CD14-positive monocyte (primary cell): ENCODE measurements around the gene RIMBP2. TPM values are rescaled to one million over a fixed set of nuclear protein-coding genes. Genes with fewer than 3 reads are reported as not detected.

Experiments used
- DNase-seq, 3 donors: peaks; one replicate each; pipeline ENCODE4 v3.0.0-alpha.2; 2011 to 2022
- H2AFZ ChIP-seq: 2 replicates; pipeline ENCODE4 v1.6.0; 2012; ENCODE audit warnings: mild to moderate bottlenecking, low read depth, low read length, inconsistent platforms; ENCODE audit not compliant: insufficient read depth, poor library complexity, severe bottlenecking
- H3K27ac ChIP-seq, 2 donors: 1 replicate in 1 of 2; 2 replicates in 1 of 2; pipeline ENCODE4 v1.5.1; 2012 to 2013; ENCODE audit warnings: low read length in 2 of 2, control low read depth in 1 of 2, inconsistent platforms in 1 of 2, low read depth in 1 of 2, mild to moderate bottlenecking in 1 of 2
- H3K27me3 ChIP-seq, 2 donors: one replicate each; pipeline versions ENCODE4 v1.6.0 to v1.6.1; 2011 to 2013; ENCODE audit warnings: low read length in 2 of 2; ENCODE audit not compliant: control insufficient read depth in 2 of 2, insufficient read depth in 2 of 2
- H3K36me3 ChIP-seq, 2 donors: replicated peaks in 1 of 2; 1 replicate in 1 of 2; 2 replicates in 1 of 2; pipeline versions ENCODE4 v1.5.1 to v1.6.1; 2012 to 2013; ENCODE audit warnings: low read length in 2 of 2, control low read depth in 1 of 2, inconsistent platforms in 1 of 2, mild to moderate bottlenecking in 1 of 2; ENCODE audit not compliant: insufficient read depth in 2 of 2, control insufficient read depth in 1 of 2
- H3K4me1 ChIP-seq, 2 donors: 1 replicate in 1 of 2; 2 replicates in 1 of 2; pipeline versions ENCODE4 v1.5.1 to v1.6.1; 2012 to 2013; ENCODE audit warnings: low read length in 2 of 2, control low read depth in 1 of 2, inconsistent platforms in 1 of 2, mild to moderate bottlenecking in 1 of 2, moderate library complexity in 1 of 2; ENCODE audit not compliant: insufficient read depth in 2 of 2, control insufficient read depth in 1 of 2
- H3K4me2 ChIP-seq: replicated peaks from 2 replicates; pipeline ENCODE3; 2012; ENCODE audit warnings: low read length, moderate library complexity, mild to moderate bottlenecking; ENCODE audit not compliant: poor library complexity, severe bottlenecking; ENCODE audit errors: extremely low read depth
- H3K4me3 ChIP-seq, 3 experiments: fragments of 200-600 bp in 1 of 3; sonication (generic) in 1 of 3; replicated peaks in 1 of 3; 1 replicate in 2 of 3; 2 replicates in 1 of 3; pipeline ENCODE4 v1.5.1; 2011 to 2013; ENCODE audit warnings: low read length in 3 of 3, mild to moderate bottlenecking in 3 of 3, control low read depth in 2 of 3, low read depth in 2 of 3, inconsistent platforms in 1 of 3, moderate library complexity in 1 of 3
- H3K79me2 ChIP-seq: 2 replicates; pipeline ENCODE4 v1.6.0; 2012; ENCODE audit warnings: mild to moderate bottlenecking, control low read depth, inconsistent platforms, low read length, moderate library complexity; ENCODE audit not compliant: insufficient read depth
- H3K9ac ChIP-seq: 2 replicates; pipeline ENCODE4 v1.6.0; 2017; ENCODE audit warnings: low read length, mild to moderate bottlenecking; ENCODE audit not compliant: insufficient read depth, poor library complexity, severe bottlenecking
- H3K9me3 ChIP-seq, 2 donors: replicated peaks in 1 of 2; 1 replicate in 1 of 2; 2 replicates in 1 of 2; pipeline versions ENCODE4 v1.5.1 to v1.6.1; 2012 to 2013; ENCODE audit warnings: low read length in 2 of 2, control low read depth in 1 of 2; ENCODE audit not compliant: control insufficient read depth in 1 of 2, insufficient read depth in 1 of 2
- H4K20me1 ChIP-seq: 2 replicates; pipeline ENCODE4 v1.6.0; 2012; ENCODE audit warnings: mild to moderate bottlenecking, low read length, control low read depth, moderate library complexity; ENCODE audit not compliant: insufficient read depth
- H3K27ac Mint-ChIP-seq, 7 donors: one replicate each; pipeline ENCODE4 v1.8.0; 2020; ENCODE audit warnings: mild to moderate bottlenecking in 7 of 7, mixed read lengths in 7 of 7, moderate library complexity in 6 of 7, inconsistent platforms in 2 of 7
- H3K27me3 Mint-ChIP-seq, 3 donors: one replicate each; pipeline ENCODE4 v1.8.0; 2021 to 2022; ENCODE audit warnings: low read depth in 3 of 3, mild to moderate bottlenecking in 3 of 3, mixed read lengths in 3 of 3, moderate library complexity in 3 of 3, inconsistent platforms in 1 of 3
- H3K36me3 Mint-ChIP-seq, 2 donors: one replicate each; pipeline ENCODE4 v1.8.0; 2020; ENCODE audit warnings: mixed read lengths in 2 of 2, inconsistent platforms in 1 of 2, mild to moderate bottlenecking in 1 of 2
- H3K4me1 Mint-ChIP-seq: one replicate; pipeline ENCODE4 v1.8.0; 2020; ENCODE audit warnings: mild to moderate bottlenecking, mixed read lengths
- H3K4me3 Mint-ChIP-seq, 2 donors: one replicate each; pipeline ENCODE4 v1.8.0; 2020; ENCODE audit warnings: mild to moderate bottlenecking in 2 of 2, mixed read lengths in 2 of 2, moderate library complexity in 1 of 2
- H3K9me3 Mint-ChIP-seq, 7 donors: one replicate each; pipeline ENCODE4 v1.8.0; 2020 to 2022; ENCODE audit warnings: mixed read lengths in 7 of 7, mild to moderate bottlenecking in 6 of 7, moderate library complexity in 6 of 7, inconsistent platforms in 2 of 7
- WGBS: methylation state at CpG from one replicate; pipeline ENCODE4 v1.1.5; 2013; ENCODE audit warnings: missing lambda C conversion rate; ENCODE audit not compliant: insufficient coverage; 5-methylcytosine and 5-hydroxymethylcytosine counted together
- intact Hi-C, 2 donors: fragments of 100-400 bp; cut with micrococcal nuclease; formaldehyde crosslinking; loops; one replicate each; pipeline versions ENCODE4 v1.15.0 to v1.15.1; 2023
- polyA plus RNA-seq, 3 donors: library from polyadenylated mRNA; depleted of rRNA in 1 of 3; unstranded in 2 of 3; stranded (reverse) in 1 of 3; fragments of 300-500 nt in 2 of 3; fragments of >200 nt in 1 of 3; fragmentation: Illumina TruSeq in 2 of 3; gene quantifications; 1 replicate in 2 of 3; 2 replicates in 1 of 3; pipeline ENCODE4 v1.2.3, GENCODE V29; 2012 to 2021
- TF ChIP-seq, protein P1 (sequence below): fragments of 200-600 bp; IDR thresholded peaks from one replicate; pipeline ENCODE4 v1.8.0; 2022; ENCODE audit warnings: antibody characterized with exemption, mild to moderate bottlenecking

RIMBP2 gene
- polyA plus RNA-seq, 3 donors: not detected

DNA sequence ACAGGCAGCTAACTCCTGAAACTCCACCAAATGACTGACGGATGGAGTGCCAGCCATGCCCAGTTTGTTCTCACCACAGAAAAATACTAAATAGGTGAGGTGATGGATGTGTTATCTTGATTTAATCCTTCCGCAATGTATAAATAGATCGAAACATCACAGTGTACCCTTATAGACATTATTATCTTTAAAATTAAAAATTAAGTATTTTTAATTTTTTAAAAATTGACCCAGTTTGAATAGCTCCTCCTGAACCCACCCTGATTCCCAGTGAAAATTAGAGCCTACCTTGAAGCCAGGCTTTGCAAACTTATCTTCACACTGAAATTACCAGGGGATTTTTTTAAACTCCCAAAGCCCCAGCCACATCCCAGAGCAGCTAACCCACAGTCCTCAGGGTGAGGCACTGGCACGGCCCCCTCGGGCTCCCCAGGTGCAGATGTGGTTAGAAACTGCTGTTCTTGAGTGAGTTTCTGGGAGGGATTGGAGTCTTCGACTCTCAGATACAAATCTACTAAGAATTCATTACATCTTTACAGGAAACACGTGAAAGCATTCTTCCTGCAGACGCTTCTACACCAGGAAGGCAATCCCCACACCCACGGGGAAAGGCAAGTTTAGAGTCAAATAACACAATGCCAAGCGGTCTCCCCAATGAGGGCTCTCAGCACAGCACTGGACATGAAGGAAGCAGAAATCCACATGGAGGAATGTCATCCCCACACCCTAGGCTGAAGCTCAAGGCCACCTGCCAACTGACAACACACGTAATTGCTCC is 126.4 kb downstream of the RIMBP2 start:
- Histone ChIP-seq H3K4me3 (no peak overlapping the region), H3K4me2 (no peak overlapping the region), H3K4me1 (no peaks in the 10 kb centered on the region), H3K9ac (no peak overlapping the region), H3K9me3 (peaks cover 10 to 15% of the 10 kb centered on the region in 2 donors), H3K27ac (no peak overlapping the region), H3K27me3 (no peaks in the 10 kb centered on the region), H3K36me3 (no peaks in the 10 kb centered on the region), H2AFZ (no peak overlapping the region), H4K20me1 (no peaks in the 10 kb centered on the region), H3K79me2 (no peaks in the 10 kb centered on the region)
- Mint-ChIP-seq H3K4me1 (no peaks in the 10 kb centered on the region), H3K4me3 (no peak overlapping the region), H3K36me3 (no peaks in the 10 kb centered on the region), H3K27me3 (peaks cover 0 to 2% (median 2%) of the 10 kb centered on the region in 3 donors), H3K27ac (no peak overlapping the region), H3K9me3 (peaks cover 8 to 17% (median 11%) of the 10 kb centered on the region in 7 donors)
- intact Hi-C loops: no loop called here
- DNase-seq: no peak
- TF ChIP-seq, protein P1, sequence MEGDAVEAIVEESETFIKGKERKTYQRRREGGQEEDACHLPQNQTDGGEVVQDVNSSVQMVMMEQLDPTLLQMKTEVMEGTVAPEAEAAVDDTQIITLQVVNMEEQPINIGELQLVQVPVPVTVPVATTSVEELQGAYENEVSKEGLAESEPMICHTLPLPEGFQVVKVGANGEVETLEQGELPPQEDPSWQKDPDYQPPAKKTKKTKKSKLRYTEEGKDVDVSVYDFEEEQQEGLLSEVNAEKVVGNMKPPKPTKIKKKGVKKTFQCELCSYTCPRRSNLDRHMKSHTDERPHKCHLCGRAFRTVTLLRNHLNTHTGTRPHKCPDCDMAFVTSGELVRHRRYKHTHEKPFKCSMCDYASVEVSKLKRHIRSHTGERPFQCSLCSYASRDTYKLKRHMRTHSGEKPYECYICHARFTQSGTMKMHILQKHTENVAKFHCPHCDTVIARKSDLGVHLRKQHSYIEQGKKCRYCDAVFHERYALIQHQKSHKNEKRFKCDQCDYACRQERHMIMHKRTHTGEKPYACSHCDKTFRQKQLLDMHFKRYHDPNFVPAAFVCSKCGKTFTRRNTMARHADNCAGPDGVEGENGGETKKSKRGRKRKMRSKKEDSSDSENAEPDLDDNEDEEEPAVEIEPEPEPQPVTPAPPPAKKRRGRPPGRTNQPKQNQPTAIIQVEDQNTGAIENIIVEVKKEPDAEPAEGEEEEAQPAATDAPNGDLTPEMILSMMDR: no peak
- WGBS: 18% methylated on average over 5 of the region's 11 CpGs

DNA sequence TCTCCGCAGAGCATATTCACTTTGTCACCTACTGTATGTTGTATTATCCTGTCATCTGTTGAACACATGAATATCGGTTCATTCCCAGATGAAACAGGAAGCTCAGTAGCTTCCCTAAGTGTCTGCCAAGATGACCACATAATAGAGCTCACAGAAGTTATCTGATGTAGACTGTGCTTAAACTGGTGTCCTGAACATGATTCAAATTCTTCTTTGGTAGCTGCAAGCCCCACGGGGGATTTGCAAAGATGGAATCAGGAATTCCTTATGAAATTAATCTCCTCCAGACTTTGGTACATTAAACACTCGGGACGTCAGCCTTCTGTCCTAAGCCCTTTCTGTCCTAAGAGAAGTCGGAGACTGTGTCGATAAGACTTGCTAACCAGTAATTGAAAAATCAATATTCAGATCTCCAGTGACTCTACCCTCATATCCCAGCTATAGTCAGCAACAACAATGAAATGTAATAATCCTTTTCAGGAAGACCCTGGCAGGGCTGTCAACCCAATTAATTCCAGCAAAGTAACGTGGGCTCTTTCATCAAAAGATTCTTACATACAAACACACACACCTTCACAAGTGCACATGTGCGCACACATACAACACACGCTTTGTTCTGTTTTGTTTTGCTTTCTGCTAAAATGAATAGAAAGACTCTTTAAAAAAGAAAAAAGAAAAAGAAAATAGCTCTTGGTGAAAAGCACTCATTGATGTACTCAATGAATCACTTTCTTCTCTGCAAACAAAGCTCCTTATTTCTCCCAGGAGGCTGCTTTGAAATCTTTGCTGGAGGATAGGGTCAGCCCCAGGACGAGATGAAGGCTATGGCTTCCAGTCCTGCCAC is 127.2 kb downstream of the RIMBP2 start:
- no peaks in the 10 kb centered on the region for H3K27me3 ChIP-seq
- H3K36me3 ChIP-seq: no peaks in the 10 kb centered on the region
- no peaks in the 10 kb centered on the region for H4K20me1 ChIP-seq
- no peak overlapping the region for H3K27ac ChIP-seq
- H3K4me1 ChIP-seq: no peaks in the 10 kb centered on the region
- no peak overlapping the region for H3K4me3 ChIP-seq
- no peaks in the 10 kb centered on the region for H3K79me2 ChIP-seq
- peaks cover 18 to 21% of the 10 kb centered on the region in 2 donors for H3K9me3 ChIP-seq
- H3K4me2 ChIP-seq: no peak overlapping the region
- no peak overlapping the region for H3K9ac ChIP-seq
- Mint-ChIP-seq H3K27ac (no peak overlapping the region), H3K9me3 (peaks cover 8 to 17% (median 11%) of the 10 kb centered on the region in 7 donors), H3K36me3 (no peaks in the 10 kb centered on the region), H3K4me3 (no peak overlapping the region), H3K4me1 (no peaks in the 10 kb centered on the region), H3K27me3 (peaks cover 0 to 2% (median 2%) of the 10 kb centered on the region in 3 donors)
- no peak for DNase-seq
- TF ChIP-seq, protein P1: no peak
- intact Hi-C loops: no loop called here
- H2AFZ ChIP-seq: no peak overlapping the region
- 84% methylated on average over 7 of the region's 11 CpGs for WGBS
